Testis (tissue), 2 donors: ENCODE data around the gene ATMIN.

ENCODE experiments used
- CTCF ChIP-seq, 3 experiments: fragments of 450-650 bp in 2 of 3; fragments of 200-600 bp in 1 of 3; sonication (generic) in 1 of 3; IDR thresholded peaks; one replicate each; pipeline ENCODE4 v1.5.1; 2016 to 2019; ENCODE audit warnings: antibody characterized with exemption in 3 of 3, mild to moderate bottlenecking in 2 of 3, moderate library complexity in 1 of 3
- POLR2A ChIP-seq: fragments of 450-650 bp; IDR thresholded peaks from one replicate; pipeline ENCODE4 v1.6.1; 2017; ENCODE audit warnings: antibody characterized with exemption, mild to moderate bottlenecking, moderate library complexity

GRCh38 chr16:81040842-81041241 is 5.2 kb downstream of the ATMIN start:
- TF ChIP-seq CTCF (IDR thresholded peaks at IDR 0.05) (no peak), POLR2A (no peak)
